ENCODE results near the gene HOXB1.
A peak's percentile ranks its signal among the peaks of the same experiment; 100 is the strongest.
"Not testable (repeated sequence)": the region's sequence is repeated elsewhere in the genome, so short reads cannot be mapped to it uniquely, and the experiment has no call there.

HOXB1 gene

GRCh38 chr17:48515925-48516900, 14.6 kb downstream of the HOXB1 start:
- DNase-seq, result no peak

GRCh38 chr17:48514477-48514876, 16.3 kb downstream of the HOXB1 start:
- DNase-seq, result no peak

- DNase-seq, result peak in 1 of 2 experiments; percentile 24
Measured at GRCh38 chr17:48513666-48514455, 16.9 kb downstream of the HOXB1 start.

DNA sequence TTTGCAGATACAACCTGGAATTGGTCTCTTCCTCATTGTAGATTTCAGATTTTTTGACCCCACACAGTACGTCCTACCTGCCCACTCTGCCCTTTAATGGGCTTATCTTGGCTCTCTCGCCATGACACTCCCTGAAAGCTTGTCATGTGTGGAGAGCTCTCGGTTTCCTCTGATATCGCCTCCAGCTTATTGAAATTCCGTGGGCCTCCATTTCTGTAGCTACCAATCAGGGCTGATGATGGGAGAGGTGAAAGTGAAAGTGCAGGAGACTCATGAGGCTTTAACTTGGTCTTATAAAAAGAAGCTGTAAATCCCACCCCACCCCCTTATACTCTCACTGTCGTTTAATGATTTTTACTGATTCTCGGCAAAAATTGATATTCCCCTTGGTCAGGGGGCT, 17.7 kb downstream of the HOXB1 start:
- DNase-seq, result no peak

DNA sequence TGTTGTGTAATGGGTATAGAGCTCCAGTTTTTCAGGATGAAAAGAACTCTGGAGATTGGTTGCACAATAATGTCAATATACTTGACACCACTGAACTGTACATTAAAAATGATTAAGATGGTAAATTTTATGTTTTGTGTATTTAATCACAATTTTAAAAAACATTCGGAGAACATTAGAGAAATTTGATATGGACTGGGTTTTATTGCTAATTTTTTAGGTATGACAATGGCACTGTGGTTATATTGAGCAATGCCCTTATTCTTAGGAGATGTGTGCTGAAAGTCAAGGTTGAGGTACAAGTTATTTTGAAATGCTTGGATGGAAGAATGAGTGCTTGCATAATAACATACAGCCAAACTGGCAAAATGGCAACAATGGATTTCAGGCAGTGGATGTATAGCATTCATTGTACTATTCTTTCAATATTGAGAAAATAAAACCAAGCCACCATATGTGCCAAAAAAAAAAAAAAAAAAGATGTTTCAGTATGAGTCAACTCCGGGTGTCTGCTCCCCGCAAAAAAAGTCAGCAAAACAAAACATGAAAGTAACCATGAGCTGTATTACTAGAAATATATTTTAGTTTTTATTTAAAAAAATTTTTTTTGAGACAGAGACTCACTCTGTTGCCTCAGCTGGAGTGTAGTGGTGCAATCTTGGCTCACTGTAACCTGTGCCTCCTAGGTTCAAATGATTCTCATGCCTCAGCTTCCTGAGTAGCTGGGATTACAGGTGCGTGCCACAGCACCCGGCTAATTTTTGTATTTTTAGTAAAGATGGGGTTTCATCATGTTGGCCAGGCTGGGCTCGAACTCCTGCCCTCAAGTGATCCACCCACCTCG, 19.8 kb downstream of the HOXB1 start:
- DNase-seq, result no peak

- no peak for DNase-seq
Measured at GRCh38 chr17:48510381-48510760, 20.4 kb downstream of the HOXB1 start.

DNA sequence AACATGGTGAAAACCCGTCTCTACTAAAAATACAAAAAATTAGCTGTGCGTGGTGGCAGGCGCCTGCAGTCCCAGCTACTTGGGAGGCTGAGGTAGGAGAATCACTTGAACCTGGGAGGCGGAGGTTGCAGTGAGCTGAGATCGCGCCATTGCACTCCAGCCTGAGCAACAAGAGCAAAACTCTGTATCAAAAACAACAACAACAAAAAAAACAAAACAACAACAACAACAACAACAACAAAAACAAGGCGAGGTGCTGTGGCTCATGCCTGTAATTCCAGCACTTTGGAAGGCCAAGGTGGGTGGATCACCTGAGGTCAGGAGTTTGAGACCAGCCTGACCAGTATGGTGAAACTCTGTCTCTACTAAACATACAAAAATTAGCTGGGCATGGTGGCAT, 21.1 kb downstream of the HOXB1 start:
- not testable (repeated sequence) for DNase-seq

DNA sequence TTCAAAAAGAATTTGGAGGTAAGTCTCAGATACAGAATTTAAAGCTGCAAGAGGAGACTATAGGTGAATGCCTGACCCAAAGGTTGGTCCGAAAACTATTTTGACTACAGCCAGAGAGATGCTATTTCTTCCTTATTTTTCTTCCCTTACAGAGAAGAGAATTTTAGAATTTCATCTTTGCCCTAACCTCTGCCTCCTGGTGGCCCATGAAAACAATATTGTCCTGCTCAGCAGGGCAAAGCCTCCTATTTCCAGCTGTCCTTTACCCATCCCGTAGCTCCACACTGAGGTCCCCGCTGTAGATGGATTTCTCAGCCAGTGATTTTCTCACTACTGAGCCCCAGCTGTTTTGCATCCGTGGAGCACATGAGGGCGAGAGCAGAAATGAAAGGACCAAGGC, 24.6 kb downstream of the HOXB1 start:
- DNase-seq, result no peak

GRCh38 chr17:48505788-48506187, 25.0 kb downstream of the HOXB1 start:
- no peak for DNase-seq

DNA sequence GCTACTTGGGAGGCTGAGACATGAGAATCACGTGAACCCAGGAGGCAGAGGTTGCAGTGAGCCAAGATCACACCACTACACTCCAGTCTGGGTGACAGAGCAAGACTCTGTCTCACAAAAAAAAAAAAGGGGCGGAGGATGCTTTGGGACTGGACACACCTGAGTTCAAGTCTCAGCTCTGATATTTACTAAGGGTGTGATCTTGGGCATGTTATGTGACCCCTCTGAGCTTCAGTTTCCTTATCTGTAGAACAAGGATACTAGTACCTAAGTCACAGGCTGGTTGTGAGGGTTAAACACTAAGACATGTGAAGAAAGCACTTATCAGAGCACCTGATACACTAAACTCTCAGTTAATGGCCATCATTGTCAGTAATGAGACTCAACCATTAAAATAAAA, 25.9 kb downstream of the HOXB1 start:
- no peak for DNase-seq

- no peak for DNase-seq
Measured at GRCh38 chr17:48503747-48504146, 27.1 kb downstream of the HOXB1 start.

DNA sequence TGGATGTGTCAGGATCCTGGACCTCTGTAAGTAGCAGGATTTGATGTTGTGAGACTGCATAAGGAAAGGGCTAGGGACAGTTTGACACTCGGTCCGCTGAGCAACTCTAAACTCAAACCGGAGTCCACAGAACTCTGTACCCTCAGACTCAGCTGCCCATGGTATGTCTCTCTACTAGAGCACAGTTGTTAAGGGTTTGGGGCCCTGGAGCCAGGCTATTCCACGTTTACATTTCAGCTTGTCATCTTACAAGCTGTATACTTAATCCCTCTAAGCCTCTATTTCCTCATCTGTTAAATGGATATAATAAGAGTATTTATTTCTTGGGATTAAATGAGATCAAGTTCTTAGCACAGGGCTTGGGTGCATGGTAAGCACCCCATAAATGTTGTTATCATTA, 27.9 kb downstream of the HOXB1 start:
- DNase-seq, result no peak

GRCh38 chr17:48502312-48502711, 28.5 kb downstream of the HOXB1 start:
- no peak for DNase-seq

GRCh38 chr17:48500435-48501426, 30.1 kb downstream of the HOXB1 start:
- DNase-seq, result no peak

- no peak for DNase-seq
Measured at GRCh38 chr17:48499735-48500434, 30.9 kb downstream of the HOXB1 start.

DNA sequence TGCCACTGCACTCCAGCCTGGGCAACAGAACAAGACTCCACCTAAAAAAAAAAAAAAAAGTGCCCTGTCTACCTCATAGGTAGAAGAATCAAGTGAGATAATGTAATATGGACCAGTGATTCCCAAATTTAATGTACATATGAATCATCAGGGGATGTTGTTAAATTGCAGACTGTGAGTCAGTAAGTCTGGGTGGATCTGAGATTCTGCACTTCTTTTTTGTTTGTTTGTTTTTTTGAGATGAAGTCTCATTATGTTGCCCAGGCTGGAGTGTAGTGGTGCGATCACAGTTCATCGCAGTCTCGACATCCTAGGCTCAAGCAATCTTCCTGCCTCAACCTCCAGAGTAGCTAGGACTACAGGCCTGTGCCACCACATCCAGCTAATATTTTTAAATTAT, 31.6 kb downstream of the HOXB1 start:
- DNase-seq, result no peak

DNA sequence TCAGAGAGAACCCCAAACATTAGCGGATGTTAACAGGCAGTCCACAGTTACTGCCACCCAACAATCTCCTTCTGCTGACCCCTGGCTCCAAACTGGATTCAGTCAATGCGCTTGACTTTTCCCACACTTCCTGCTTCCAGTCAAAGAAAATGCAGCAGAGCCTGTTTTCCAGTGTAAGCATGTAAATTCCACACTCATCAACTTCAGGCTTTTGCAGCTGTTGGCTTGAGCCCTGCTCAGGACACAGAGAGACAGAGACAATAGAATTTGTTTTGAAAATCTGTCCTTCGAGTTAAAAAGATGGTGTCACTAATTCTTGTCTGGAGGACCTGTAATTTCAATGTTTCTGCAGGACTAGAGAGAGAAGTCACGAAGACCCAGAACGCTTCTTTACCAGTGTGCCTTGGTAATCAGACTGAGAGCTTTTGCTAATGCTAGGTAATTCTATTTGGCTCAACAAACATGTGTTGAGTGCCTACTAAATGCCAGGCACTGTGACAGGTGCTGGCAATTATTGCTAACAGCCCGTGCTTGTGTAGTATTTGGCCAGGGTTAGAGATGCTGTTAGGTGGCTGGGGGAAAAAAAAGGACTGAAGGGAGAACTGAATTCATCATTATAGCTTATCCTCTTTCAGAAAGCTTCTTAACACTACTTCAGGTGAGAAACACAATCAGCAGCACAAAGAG, 32.5 kb downstream of the HOXB1 start:
- no peak for DNase-seq

DNA sequence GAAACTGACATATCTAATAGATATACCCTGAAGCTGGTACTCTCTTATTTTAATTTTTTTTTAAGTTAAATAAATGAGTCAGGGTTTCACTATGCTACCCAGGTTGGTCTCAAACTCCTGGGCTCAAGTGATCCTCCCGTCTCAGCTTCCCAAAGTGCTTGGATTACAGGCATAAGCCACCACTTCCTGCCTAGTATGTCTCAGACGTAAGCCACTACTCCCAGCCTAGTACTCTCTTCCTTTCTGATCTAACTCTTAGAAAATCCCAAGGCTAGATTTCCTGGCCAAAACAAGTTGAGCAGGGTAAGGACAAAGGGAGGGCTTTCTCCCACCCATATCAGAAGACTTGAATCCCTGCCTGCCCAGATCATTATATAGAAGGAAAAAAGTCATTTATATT, 33.7 kb downstream of the HOXB1 start:
- no peak for DNase-seq

- no peak for DNase-seq
Measured at GRCh38 chr17:48494335-48494734, 36.5 kb downstream of the HOXB1 start.

All from NCI-H526 (cell line).